ENCODE data around the gene KIRREL1.

Gene KIRREL1

GRCh38 chr1:158046715-158047510 is 53.5 kb downstream of the KIRREL1 start:
- no peak for TF ChIP-seq CTCF (IDR thresholded peaks at IDR 0.05; ENCODE audit: insufficient read depth, low read length, poor library complexity, severe bottlenecking)
- no peak for DNase-seq (ENCODE audit: extremely low read depth, insufficient read length)
- Histone ChIP-seq H3K4me3 (replicated peaks; ENCODE audit: low read depth, low read length) (no peak overlapping the region), H3K27me3 (replicated peaks; ENCODE audit: control insufficient read depth, insufficient read depth, low read length) (no peaks in the 10 kb centered on the region; the same call in 1 of the 2 replicates), H3K36me3 (ENCODE audit: control insufficient read depth, insufficient read depth, low read length) (no peaks in the 10 kb centered on the region)

GRCh38 chr1:158048371-158049067 is 55.1 kb downstream of the KIRREL1 start:
- H3K4me3 ChIP-seq (replicated peaks; ENCODE audit: low read depth, low read length), result no peak overlapping the region
- TF ChIP-seq CTCF (IDR thresholded peaks at IDR 0.05; ENCODE audit: insufficient read depth, low read length, poor library complexity, severe bottlenecking), result no peak
- H3K27me3 ChIP-seq (replicated peaks; ENCODE audit: control insufficient read depth, insufficient read depth, low read length), result no peaks in the 10 kb centered on the region; the same call in 1 of the 2 replicates
- no peak for DNase-seq (ENCODE audit: extremely low read depth, insufficient read length)
- no peaks in the 10 kb centered on the region for H3K36me3 ChIP-seq (ENCODE audit: control insufficient read depth, insufficient read depth, low read length)

GRCh38 chr1:158049853-158050252 is 56.4 kb downstream of the KIRREL1 start:
- Histone ChIP-seq H3K27me3 (replicated peaks; ENCODE audit: control insufficient read depth, insufficient read depth, low read length) (no peaks in the 10 kb centered on the region; the same call in 1 of the 2 replicates), H3K4me3 (replicated peaks; ENCODE audit: low read depth, low read length) (no peak overlapping the region), H3K36me3 (ENCODE audit: control insufficient read depth, insufficient read depth, low read length) (no peaks in the 10 kb centered on the region)
- no peak for TF ChIP-seq CTCF (IDR thresholded peaks at IDR 0.05; ENCODE audit: insufficient read depth, low read length, poor library complexity, severe bottlenecking)
- no peak for DNase-seq (ENCODE audit: extremely low read depth, insufficient read length)

GRCh38 chr1:158053276-158053675 is 59.8 kb downstream of the KIRREL1 start:
- H3K4me3 ChIP-seq (replicated peaks; ENCODE audit: low read depth, low read length), result no peak overlapping the region
- DNase-seq (ENCODE audit: extremely low read depth, insufficient read length), result no peak
- no peaks in the 10 kb centered on the region for H3K36me3 ChIP-seq (ENCODE audit: control insufficient read depth, insufficient read depth, low read length)
- TF ChIP-seq CTCF (IDR thresholded peaks at IDR 0.05; ENCODE audit: insufficient read depth, low read length, poor library complexity, severe bottlenecking), result no peak
- no peaks in the 10 kb centered on the region; the same call in 1 of the 2 replicates for H3K27me3 ChIP-seq (replicated peaks; ENCODE audit: control insufficient read depth, insufficient read depth, low read length)

- H3K36me3 ChIP-seq (ENCODE audit: control insufficient read depth, insufficient read depth, low read length), result no peaks in the 10 kb centered on the region
- no peak overlapping the region for H3K4me3 ChIP-seq (replicated peaks; ENCODE audit: low read depth, low read length)
- TF ChIP-seq CTCF (IDR thresholded peaks at IDR 0.05; ENCODE audit: insufficient read depth, low read length, poor library complexity, severe bottlenecking), result no peak
- H3K27me3 ChIP-seq (replicated peaks; ENCODE audit: control insufficient read depth, insufficient read depth, low read length), result peaks cover 4% of the 10 kb centered on the region; the same call in 1 of the 2 replicates
- no peak for DNase-seq (ENCODE audit: extremely low read depth, insufficient read length)
Measured at GRCh38 chr1:158054721-158055120, 61.3 kb downstream of the KIRREL1 start.
